WI38 (cell line): ENCODE results near the gene C20orf96.

Experiments used
- H3K4me3 ChIP-seq: 2 replicates; pipeline ENCODE4 v1.5.1; 2011; ENCODE audit warnings: low read depth, mild to moderate bottlenecking, control low read depth, low read length
- CTCF ChIP-seq: IDR thresholded peaks from 2 replicates; pipeline ENCODE4 v1.5.1; 2012; ENCODE audit warnings: low read depth, mild to moderate bottlenecking, control low read depth, low read length

The C20orf96 gene

GRCh38 chr20:324177-325044 is 33.9 kb upstream of the C20orf96 start:
- TF ChIP-seq CTCF, result no peak
- peak overlapping the region; percentile 81 for H3K4me3 ChIP-seq

DNA sequence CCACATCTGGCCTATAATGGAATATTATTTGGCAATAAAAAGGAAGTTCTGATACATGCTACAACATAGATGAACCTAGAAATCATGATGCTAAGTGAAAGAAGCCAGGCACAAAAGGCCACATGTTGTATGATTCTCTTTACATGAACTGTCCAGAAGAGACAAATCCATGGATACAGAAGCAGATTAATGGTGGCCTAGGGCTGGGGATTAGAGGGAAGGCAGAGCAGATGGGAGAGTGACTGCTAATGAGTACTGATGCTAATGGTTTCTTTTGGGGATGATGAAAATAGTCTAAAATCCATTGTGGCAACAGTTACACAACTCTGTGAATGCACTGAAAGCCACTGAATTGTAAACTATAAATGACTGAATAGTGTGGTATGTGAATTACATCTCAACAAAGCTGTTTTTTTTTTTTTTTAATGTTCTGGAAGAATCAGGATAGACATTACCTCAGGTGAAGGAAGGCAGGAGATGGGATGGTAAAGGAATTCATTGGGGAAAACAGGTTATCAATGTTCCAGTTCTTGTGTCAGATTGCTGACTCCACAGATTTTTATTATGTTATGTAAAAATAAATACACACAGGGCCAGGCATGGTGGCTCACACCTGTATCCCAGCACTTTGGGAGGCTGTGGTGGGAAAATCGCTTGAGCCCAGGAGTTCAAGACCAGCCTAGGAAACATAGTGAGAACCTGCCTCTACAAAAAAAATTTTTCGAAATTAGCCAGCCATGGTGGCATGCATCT is 25.9 kb upstream of the C20orf96 start:
- H3K4me3 ChIP-seq, result no peak overlapping the region
- TF ChIP-seq CTCF, result no peak

DNA sequence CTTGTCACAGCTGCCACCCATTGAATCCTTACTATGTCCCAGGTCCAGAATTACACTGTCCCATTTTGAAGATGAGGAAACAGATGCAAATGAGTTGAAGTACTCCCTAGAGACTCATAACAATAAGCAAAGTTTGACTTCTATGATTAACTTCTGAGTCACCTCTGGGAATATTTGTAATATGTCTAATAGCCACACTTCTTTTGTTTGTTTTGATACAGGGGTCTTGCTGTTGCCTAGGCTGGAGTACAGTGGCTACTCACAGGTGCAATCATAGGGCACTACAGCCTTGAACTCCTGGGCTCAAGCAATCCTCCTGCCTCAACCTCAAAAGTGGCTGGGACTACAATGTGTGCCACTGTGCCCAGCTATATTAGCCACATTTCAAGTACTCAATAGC is 23.4 kb upstream of the C20orf96 start:
- TF ChIP-seq CTCF, result no peak
- H3K4me3 ChIP-seq, result no peak overlapping the region

DNA sequence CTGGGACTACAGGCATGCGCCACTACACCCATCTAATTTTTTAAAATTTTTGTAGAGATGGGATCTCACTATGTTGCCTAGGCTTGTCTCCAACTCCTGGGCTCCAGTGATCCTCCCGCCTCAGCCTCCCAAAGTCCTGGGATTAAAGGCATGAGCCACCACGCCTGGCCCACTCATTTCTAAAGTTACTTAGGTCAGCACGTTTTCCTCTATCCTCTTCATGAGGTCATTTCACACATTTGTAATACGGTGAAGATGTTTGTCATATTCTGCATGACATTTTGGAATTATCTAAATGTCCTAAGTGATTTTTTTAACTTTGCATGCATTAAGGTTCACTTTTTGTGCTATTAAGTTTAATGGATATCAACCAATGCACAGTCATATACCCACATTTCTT is 22.9 kb upstream of the C20orf96 start:
- H3K4me3 ChIP-seq, result no peak overlapping the region

DNA sequence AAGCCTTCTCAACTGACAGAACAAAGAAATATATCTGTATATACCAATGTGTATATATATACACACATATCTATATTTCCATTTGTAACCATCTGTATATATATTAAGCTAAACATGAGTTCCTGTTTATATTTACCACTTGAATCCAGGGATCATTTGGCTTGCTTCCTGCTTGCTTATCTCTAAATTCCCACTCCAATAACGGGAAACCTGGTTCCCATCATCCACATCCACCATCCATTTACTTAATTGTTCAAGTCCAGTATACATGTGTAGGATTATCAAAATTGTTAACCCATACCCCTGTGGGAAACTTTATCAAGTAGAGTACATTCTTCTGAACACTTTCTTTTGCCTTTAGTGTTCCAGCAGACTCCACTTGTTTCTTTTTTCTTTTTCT is 22.3 kb upstream of the C20orf96 start:
- H3K4me3 ChIP-seq, result no peak overlapping the region
- TF ChIP-seq CTCF, result no peak

More for the DNA sequence above, 22.9 kb upstream of the C20orf96 start:
- no peak for TF ChIP-seq CTCF

GRCh38 chr20:312067-312466 is 21.5 kb upstream of the C20orf96 start:
- no peak overlapping the region for H3K4me3 ChIP-seq
- no peak for TF ChIP-seq CTCF

DNA sequence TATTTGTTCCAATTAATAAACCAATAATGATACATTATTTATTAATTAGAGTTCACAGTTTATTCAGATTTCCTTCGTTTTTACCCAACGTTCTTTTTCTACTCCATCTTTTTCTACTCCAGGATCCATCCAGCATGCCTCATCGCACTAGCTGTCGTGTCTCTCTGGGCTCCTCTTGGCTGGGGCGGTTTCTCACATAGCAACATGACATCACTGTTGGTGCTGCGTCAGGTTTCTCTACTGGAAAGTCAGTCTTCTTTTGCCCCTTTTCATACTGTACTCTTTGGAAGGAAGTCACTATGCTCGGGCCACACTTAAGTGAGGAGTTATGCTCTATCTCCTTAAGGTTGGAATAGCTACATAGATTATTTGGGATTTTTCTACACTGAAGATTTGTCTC is 21.1 kb upstream of the C20orf96 start:
- no peak overlapping the region for H3K4me3 ChIP-seq

More for the DNA sequence above, 21.1 kb upstream of the C20orf96 start:
- TF ChIP-seq CTCF, result no peak
